GM12878 (cell line): ENCODE data around the gene PDZD2. TPM values are rescaled to one million over a fixed set of nuclear protein-coding genes. Genes with fewer than 3 reads are reported as not detected.

Experiments
- ATAC-seq: fragments of 200-7000 bp; cut with Tn5 transposase; 3 replicates; pipeline ENCODE4 v1.9.1; 2020; ENCODE audit warnings: mild to moderate bottlenecking, moderate library complexity
- BruUV-seq: library from RNA; stranded (reverse); fragments of 400-500 nt; replicated peaks from 2 replicates; lab custom pipeline; 2021; lab: Mats Ljungman, UMichigan
- CTCF ChIA-PET: fragments of 300-600 bp; sonication (Branson Sonifier 250); formaldehyde crosslinking; extraction: SDS; loops from one replicate; lab custom pipeline; 2021; ENCODE audit warnings: inconsistent platforms; lab: Yijun Ruan, JAX
- POLR2A ChIA-PET: fragments of 350-600 bp; formaldehyde crosslinking; extraction: SDS; loops from one replicate; lab custom pipeline; 2021; ENCODE audit warnings: inconsistent platforms; lab: Charles Lee
- RAD21 ChIA-PET: fragments of 300-600 bp; sonication (Branson Sonifier 250); formaldehyde crosslinking; loops from one replicate; lab custom pipeline; 2023; ENCODE audit warnings: antibody characterized with exemption; ENCODE audit not compliant: unreplicated experiment; lab: Charles Lee
- SMC1A ChIA-PET: fragments of 300-600 bp; sonication (Branson Sonifier 250); formaldehyde crosslinking; loops from one replicate; lab custom pipeline; 2023; ENCODE audit not compliant: unreplicated experiment, uncharacterized antibody; lab: Charles Lee
- DNase-seq: peaks from one replicate; pipeline ENCODE4 v3.0.0-alpha.2; 2011; ENCODE audit warnings: low read depth, low spot score
- FAIRE-seq: peaks from 3 replicates; lab custom pipeline; 2011; peaks lifted over from hg19 to GRCh38; lab: Jason Lieb, UNC
- H2AFZ ChIP-seq: 2 replicates; pipeline ENCODE4 v1.6.0; 2011; ENCODE audit warnings: low read depth, low read length, control low read depth; ENCODE audit not compliant: control insufficient read depth
- H3K27ac ChIP-seq: 2 replicates; pipeline ENCODE4 v1.5.1; 2011; ENCODE audit warnings: control low read depth; ENCODE audit not compliant: control insufficient read depth, insufficient read depth
- H3K27me3 ChIP-seq, 2 experiments: replicated peaks in 1 of 2; 2 replicates each; pipeline versions ENCODE4 v1.6.0 to v1.6.1; 2011; ENCODE audit warnings: low read length in 1 of 2; ENCODE audit not compliant: control insufficient read depth in 2 of 2, insufficient read depth in 2 of 2
- H3K36me3 ChIP-seq, 2 experiments: 2 replicates each; pipeline ENCODE4 v1.5.1; 2011; ENCODE audit warnings: low read length in 1 of 2; ENCODE audit not compliant: control insufficient read depth in 2 of 2, insufficient read depth in 2 of 2
- H3K4me1 ChIP-seq: 2 replicates; pipeline ENCODE4 v1.6.1; 2011; ENCODE audit warnings: mild to moderate bottlenecking, low read length, moderate library complexity, mixed read lengths; ENCODE audit not compliant: control insufficient read depth, insufficient read depth
- H3K4me2 ChIP-seq: 2 replicates; pipeline ENCODE4 v1.6.0; 2011; ENCODE audit warnings: control low read depth; ENCODE audit not compliant: control insufficient read depth, insufficient read depth
- H3K4me3 ChIP-seq: fragments of 200-600 bp; sonication (generic); 2 replicates; pipeline ENCODE4 v1.5.1; 2016
- H3K79me2 ChIP-seq: 2 replicates; pipeline ENCODE4 v1.6.0; 2011; ENCODE audit warnings: low read length; ENCODE audit not compliant: control insufficient read depth, insufficient read depth
- H3K9ac ChIP-seq: 2 replicates; pipeline ENCODE4 v1.8.0; 2011; ENCODE audit warnings: low read length, control low read depth, mixed read lengths; ENCODE audit not compliant: control insufficient read depth, insufficient read depth
- H3K9me3 ChIP-seq: replicated peaks from 3 replicates; pipeline ENCODE4 v1.5.1; 2011; ENCODE audit warnings: mild to moderate bottlenecking, low read length; ENCODE audit not compliant: control insufficient read depth, insufficient read depth
- H4K20me1 ChIP-seq: 2 replicates; pipeline ENCODE4 v1.6.0; 2011; ENCODE audit not compliant: control insufficient read depth, insufficient read depth
- ATF2 ChIP-seq: IDR thresholded peaks from 2 replicates; pipeline ENCODE4 v1.6.1; 2012; ENCODE audit warnings: low read length, inconsistent platforms
- E2F8 ChIP-seq: fragments of 450-650 bp; IDR thresholded peaks from 2 replicates; pipeline ENCODE4 v1.6.1; 2018; ENCODE audit warnings: mild to moderate bottlenecking, low read depth, moderate library complexity; ENCODE audit not compliant: partially characterized antibody
- HDAC2 ChIP-seq: fragments of 200-600 bp; sonication (generic); IDR thresholded peaks from 2 replicates; pipeline ENCODE4 v1.6.1; 2017
- MXI1 ChIP-seq: fragments of 150-350 bp; IDR thresholded peaks from 2 replicates; pipeline ENCODE4 v1.6.1; 2011; ENCODE audit warnings: low read depth, mild to moderate bottlenecking, inconsistent platforms, low read length, improper control_type of control experiment
- MYB ChIP-seq: fragments of 150-350 bp; IDR thresholded peaks from 2 replicates; pipeline ENCODE4 v1.6.1; 2014; ENCODE audit warnings: mild to moderate bottlenecking, low read depth, low read length, borderline replicate concordance
- NFXL1 ChIP-seq: fragments of 450-650 bp; IDR thresholded peaks from 2 replicates; pipeline ENCODE4 v1.6.1; 2017; ENCODE audit warnings: antibody characterized with exemption, mild to moderate bottlenecking, borderline replicate concordance
- RELA ChIP-seq: fragments of 450-650 bp; IDR thresholded peaks from 2 replicates; pipeline ENCODE4 v1.8.0; 2014; ENCODE audit warnings: borderline replicate concordance; ENCODE audit not compliant: partially characterized antibody
- REST ChIP-seq: IDR thresholded peaks from 2 replicates; pipeline ENCODE4 v1.6.1; 2012; ENCODE audit warnings: mild to moderate bottlenecking, low read depth, low read length
- SMC3 ChIP-seq: IDR thresholded peaks from 2 replicates; pipeline ENCODE4 v1.6.1; 2011; ENCODE audit warnings: low read length, improper control_type of control experiment, borderline replicate concordance
- SP1 ChIP-seq: IDR thresholded peaks from one replicate; pipeline ENCODE4 v1.6.1; 2011; ENCODE audit warnings: low read depth, low read length
- SUPT20H ChIP-seq: IDR thresholded peaks from 2 replicates; pipeline ENCODE4 v1.6.1; 2011; ENCODE audit warnings: low read depth, mild to moderate bottlenecking, low read length, moderate library complexity, borderline replicate concordance; ENCODE audit not compliant: control insufficient read depth
- ZBTB11 ChIP-seq: fragments of 450-650 bp; formaldehyde crosslinking; IDR thresholded peaks from 2 replicates; pipeline ENCODE4 v1.5.0; 2022; ENCODE audit warnings: mild to moderate bottlenecking, missing genetic modification characterization
- ZZZ3 ChIP-seq: IDR thresholded peaks from 2 replicates; pipeline ENCODE4 v1.6.1; 2011; ENCODE audit warnings: low read depth; ENCODE audit not compliant: control insufficient read depth, insufficient read length
- WGBS: methylation state at CpG from one replicate; pipeline ENCODE4 v1.1.6; 2016; ENCODE audit warnings: low lambda C conversion rate; ENCODE audit not compliant: insufficient replicate concordance, insufficient coverage; ENCODE audit errors: missing lambda C conversion rate; 5-methylcytosine and 5-hydroxymethylcytosine counted together
- in situ Hi-C: fragments of 300-500 bp; cut with MboI; formaldehyde crosslinking; loops from 9 replicates; pipeline ENCODE4 v1.14.3; 2018; ENCODE audit warnings: mixed read lengths
- intact Hi-C: fragments of 100-400 bp; cut with micrococcal nuclease; formaldehyde crosslinking; loops from one replicate; pipeline ENCODE4 v1.14.2; 2022; ENCODE audit not compliant: unreplicated experiment
- polyA plus RNA-seq, 11 experiments: library from polyadenylated mRNA; depleted of rRNA in 4 of 11; unstranded in 6 of 11; stranded (reverse) in 5 of 11; fragments of >200 nt; fragmentation: Nextera tagmentation in 4 of 11; fragmentation: Illumina TruSeq in 1 of 11; extraction: Ambion mirVana in 4 of 11; extraction: Trizol in 1 of 11; gene quantifications; 1 replicate in 1 of 11; 2 replicates in 10 of 11; pipeline versions ENCODE4 v1.2.1 to v1.2.3, GENCODE V29; 2011 to 2016; ENCODE audit warnings: inconsistent platforms in 2 of 11, missing spikeins in 2 of 11, low read depth in 1 of 11
- total RNA-seq, 4 experiments: library from RNA; depleted of rRNA in 3 of 4; stranded (reverse); fragments of >200 nt in 3 of 4; fragmentation: Illumina TruSeq in 1 of 4; extraction: Trizol in 1 of 4; gene quantifications; 2 replicates each; pipeline versions ENCODE4 v1.2.1 to v1.2.3, GENCODE V29; 2013 to 2021

The PDZD2 gene
- total and polyA plus RNA-seq, 10 of the 15 experiments (the other 5 are each of a cell fraction or from before 2014, with no cell fraction given) = 0.01 to 0.58 (median 0.29) TPM; not detected in 3

GRCh38 chr5:31620026-31620425 is 18.9 kb upstream of the PDZD2 start:
- Histone ChIP-seq H3K4me1 (no peaks in the 10 kb centered on the region), H3K9ac (no peak overlapping the region), H3K27ac (no peak overlapping the region), H3K36me3 (no peaks in the 10 kb centered on the region), H4K20me1 (no peaks in the 10 kb centered on the region), H3K79me2 (no peaks in the 10 kb centered on the region), H3K4me2 (no peak overlapping the region), H3K27me3 (no peaks in the 10 kb centered on the region), H2AFZ (no peak overlapping the region), H3K4me3 (no peak overlapping the region), H3K9me3 (no peaks in the 10 kb centered on the region)
- no peak for ATAC-seq
- no peak for DNase-seq
- BruUV-seq = no TSS peak
- no peak for FAIRE-seq
- RAD21 ChIA-PET = no interaction called here
- CTCF ChIA-PET = interaction anchor here (0.8 kb wide), 1 partner anchor 18 kb away, joined by 3 read pairs; no protein-coding TSS in a partner anchor
- SMC1A ChIA-PET = interaction anchor here (1.1 kb wide), 1 partner anchor 1508 kb away, joined by 3 read pairs; no protein-coding TSS in a partner anchor
- POLR2A ChIA-PET = no interaction called here
- intact Hi-C loops = no loop called here
- 62% methylated on average over 4 of the region's 4 CpGs for WGBS
- in situ Hi-C loops = no loop called here
- TF ChIP-seq REST (no peak), SMC3 (no peak), SUPT20H (no peak), ATF2 (no peak), E2F8 (no peak), ZBTB11 (CRISPR knock-in tag) (no peak), ZZZ3 (no peak), MYB (no peak), RELA (no peak), SP1 (no peak), HDAC2 (no peak), NFXL1 (no peak), MXI1 (no peak)
